Measurements from ENCODE around the gene MEF2C. TPM values are rescaled to one million over a fixed set of nuclear protein-coding genes. Genes with fewer than 3 reads are reported as not detected.

MEF2C gene
- total RNA-seq, 1 experiment from 2014 or later: 9.9 TPM

DNA sequence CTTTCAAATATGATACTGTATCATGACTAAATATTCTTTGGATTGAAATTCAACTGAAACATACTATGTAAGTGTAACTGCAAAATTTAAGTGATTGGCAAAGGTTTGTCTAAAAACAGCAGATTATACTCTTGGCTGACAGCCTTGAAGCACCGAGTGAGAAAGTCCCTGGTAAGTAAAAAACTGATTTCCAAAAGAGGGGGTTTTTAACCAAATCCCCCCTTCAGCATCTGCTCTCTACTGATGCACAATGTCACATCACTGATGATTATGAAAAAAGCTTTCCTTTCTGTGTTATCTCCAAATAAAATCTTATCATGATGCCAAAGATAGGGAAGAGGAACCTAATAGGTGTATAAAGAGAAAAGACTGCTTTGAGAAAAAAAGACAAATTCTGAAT is 141.0 kb downstream of the MEF2C start:
- Histone ChIP-seq H3K27ac (ENCODE audit: low read length) (no peak overlapping the region), H3K9me3 (ENCODE audit: control insufficient read depth, insufficient read depth, low read depth, low read length) (no peaks in the 10 kb centered on the region), H3K27me3 (ENCODE audit: control insufficient read depth, insufficient read depth, low read length) (no peaks in the 10 kb centered on the region), H3K4me3 (ENCODE audit: low read depth in 2 of 2, low read length in 2 of 2) (no peak overlapping the region), H3K4me1 (ENCODE audit: control insufficient read depth, insufficient read depth, low read length) (peaks cover 11% of the 10 kb centered on the region; the same call in 1 of the 2 replicates), H3K36me3 (ENCODE audit: control insufficient read depth, insufficient read depth, low read length) (no peaks in the 10 kb centered on the region)
- ATAC-seq: no peak
- ChIA-PET CTCF (no interaction called here), POLR2A (no interaction called here)
- intact Hi-C loops (cut with micrococcal nuclease; ENCODE audit: unreplicated experiment): no loop called here
- BruUV-seq (replicated peaks): no TSS peak
- TF ChIP-seq, protein P1, sequence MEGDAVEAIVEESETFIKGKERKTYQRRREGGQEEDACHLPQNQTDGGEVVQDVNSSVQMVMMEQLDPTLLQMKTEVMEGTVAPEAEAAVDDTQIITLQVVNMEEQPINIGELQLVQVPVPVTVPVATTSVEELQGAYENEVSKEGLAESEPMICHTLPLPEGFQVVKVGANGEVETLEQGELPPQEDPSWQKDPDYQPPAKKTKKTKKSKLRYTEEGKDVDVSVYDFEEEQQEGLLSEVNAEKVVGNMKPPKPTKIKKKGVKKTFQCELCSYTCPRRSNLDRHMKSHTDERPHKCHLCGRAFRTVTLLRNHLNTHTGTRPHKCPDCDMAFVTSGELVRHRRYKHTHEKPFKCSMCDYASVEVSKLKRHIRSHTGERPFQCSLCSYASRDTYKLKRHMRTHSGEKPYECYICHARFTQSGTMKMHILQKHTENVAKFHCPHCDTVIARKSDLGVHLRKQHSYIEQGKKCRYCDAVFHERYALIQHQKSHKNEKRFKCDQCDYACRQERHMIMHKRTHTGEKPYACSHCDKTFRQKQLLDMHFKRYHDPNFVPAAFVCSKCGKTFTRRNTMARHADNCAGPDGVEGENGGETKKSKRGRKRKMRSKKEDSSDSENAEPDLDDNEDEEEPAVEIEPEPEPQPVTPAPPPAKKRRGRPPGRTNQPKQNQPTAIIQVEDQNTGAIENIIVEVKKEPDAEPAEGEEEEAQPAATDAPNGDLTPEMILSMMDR (IDR thresholded peaks at IDR 0.05): no peak
- TF ChIP-seq POLR2AphosphoS5 (IDR thresholded peaks at IDR 0.05; ENCODE audit: low read depth, low read length): no peak
- TF ChIP-seq TCF7L2 (IDR thresholded peaks at IDR 0.05; ENCODE audit: low read depth, low read length): no peak
- TF ChIP-seq SIN3A (IDR thresholded peaks at IDR 0.05; ENCODE audit: borderline replicate concordance, insufficient read depth, low read depth, low read length): no peak
- TF ChIP-seq, protein P2, sequence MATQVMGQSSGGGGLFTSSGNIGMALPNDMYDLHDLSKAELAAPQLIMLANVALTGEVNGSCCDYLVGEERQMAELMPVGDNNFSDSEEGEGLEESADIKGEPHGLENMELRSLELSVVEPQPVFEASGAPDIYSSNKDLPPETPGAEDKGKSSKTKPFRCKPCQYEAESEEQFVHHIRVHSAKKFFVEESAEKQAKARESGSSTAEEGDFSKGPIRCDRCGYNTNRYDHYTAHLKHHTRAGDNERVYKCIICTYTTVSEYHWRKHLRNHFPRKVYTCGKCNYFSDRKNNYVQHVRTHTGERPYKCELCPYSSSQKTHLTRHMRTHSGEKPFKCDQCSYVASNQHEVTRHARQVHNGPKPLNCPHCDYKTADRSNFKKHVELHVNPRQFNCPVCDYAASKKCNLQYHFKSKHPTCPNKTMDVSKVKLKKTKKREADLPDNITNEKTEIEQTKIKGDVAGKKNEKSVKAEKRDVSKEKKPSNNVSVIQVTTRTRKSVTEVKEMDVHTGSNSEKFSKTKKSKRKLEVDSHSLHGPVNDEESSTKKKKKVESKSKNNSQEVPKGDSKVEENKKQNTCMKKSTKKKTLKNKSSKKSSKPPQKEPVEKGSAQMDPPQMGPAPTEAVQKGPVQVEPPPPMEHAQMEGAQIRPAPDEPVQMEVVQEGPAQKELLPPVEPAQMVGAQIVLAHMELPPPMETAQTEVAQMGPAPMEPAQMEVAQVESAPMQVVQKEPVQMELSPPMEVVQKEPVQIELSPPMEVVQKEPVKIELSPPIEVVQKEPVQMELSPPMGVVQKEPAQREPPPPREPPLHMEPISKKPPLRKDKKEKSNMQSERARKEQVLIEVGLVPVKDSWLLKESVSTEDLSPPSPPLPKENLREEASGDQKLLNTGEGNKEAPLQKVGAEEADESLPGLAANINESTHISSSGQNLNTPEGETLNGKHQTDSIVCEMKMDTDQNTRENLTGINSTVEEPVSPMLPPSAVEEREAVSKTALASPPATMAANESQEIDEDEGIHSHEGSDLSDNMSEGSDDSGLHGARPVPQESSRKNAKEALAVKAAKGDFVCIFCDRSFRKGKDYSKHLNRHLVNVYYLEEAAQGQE (IDR thresholded peaks at IDR 0.05; ENCODE audit: insufficient read depth in 1 of 2, low read depth in 2 of 2, low read length in 1 of 2): no peak
- in situ Hi-C loops (cut with HindIII; ENCODE audit: low pct_unique_long_range_greater_than_20kb, low sequenced_read_pairs): no loop called here
- DNase-seq (ENCODE audit: low read depth, low spot score): no peak

DNA sequence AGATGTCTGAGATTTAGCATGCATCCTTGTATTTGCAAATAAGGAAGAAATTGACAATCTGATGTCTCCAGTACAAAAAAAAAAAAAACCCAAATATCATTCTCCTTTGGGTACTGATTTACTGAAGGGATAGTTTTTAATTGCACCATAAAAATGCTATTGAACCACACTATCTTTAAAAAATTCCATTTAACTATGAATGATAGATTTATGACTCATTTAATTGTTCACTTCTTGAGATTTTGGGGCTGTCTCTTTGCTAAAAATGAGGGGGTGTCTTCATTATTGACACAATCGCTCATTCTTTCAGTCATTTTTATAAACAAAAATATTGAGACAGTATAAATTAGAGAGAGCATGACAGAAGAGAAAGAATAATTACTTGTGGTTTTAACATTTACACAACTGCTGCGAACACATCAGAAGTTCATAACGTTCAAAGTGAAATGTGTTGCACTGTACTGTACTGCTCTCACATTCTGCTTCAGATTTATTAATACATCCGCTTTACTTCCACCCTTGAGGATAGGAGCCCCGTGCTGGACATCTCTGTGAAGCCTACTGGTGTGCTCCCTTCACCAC is 142.3 kb downstream of the MEF2C start:
- Histone ChIP-seq H3K4me3 (ENCODE audit: low read depth in 2 of 2, low read length in 2 of 2) (no peak overlapping the region), H3K27me3 (ENCODE audit: control insufficient read depth, insufficient read depth, low read length) (no peaks in the 10 kb centered on the region), H3K9me3 (ENCODE audit: control insufficient read depth, insufficient read depth, low read depth, low read length) (no peaks in the 10 kb centered on the region), H3K36me3 (ENCODE audit: control insufficient read depth, insufficient read depth, low read length) (no peaks in the 10 kb centered on the region), H3K4me1 (ENCODE audit: control insufficient read depth, insufficient read depth, low read length) (peaks cover 11% of the 10 kb centered on the region; the same call in 1 of the 2 replicates), H3K27ac (ENCODE audit: low read length) (peak overlapping the region; percentile 44; the same call in 1 of the 2 replicates)
- ChIA-PET CTCF (no interaction called here), POLR2A (no interaction called here)
- in situ Hi-C loops (cut with HindIII; ENCODE audit: low pct_unique_long_range_greater_than_20kb, low sequenced_read_pairs) (no loop called here), intact Hi-C loops (cut with micrococcal nuclease; ENCODE audit: unreplicated experiment) (no loop called here)
- ATAC-seq (no peak), DNase-seq (ENCODE audit: low read depth, low spot score) (no peak)
- no TSS peak for BruUV-seq (replicated peaks)
- TF ChIP-seq POLR2AphosphoS5 (IDR thresholded peaks at IDR 0.05; ENCODE audit: low read depth, low read length) (no peak), TCF7L2 (IDR thresholded peaks at IDR 0.05; ENCODE audit: low read depth, low read length) (no peak), SIN3A (IDR thresholded peaks at IDR 0.05; ENCODE audit: borderline replicate concordance, insufficient read depth, low read depth, low read length) (no peak)
- TF ChIP-seq, protein P1 (IDR thresholded peaks at IDR 0.05): no peak
- TF ChIP-seq, protein P2 (IDR thresholded peaks at IDR 0.05; ENCODE audit: insufficient read depth in 1 of 2, low read depth in 2 of 2, low read length in 1 of 2): no peak
